Type B pancreatic cell (in vitro differentiated cells): ENCODE results near the gene CFAP107. TPM values are rescaled to one million over a fixed set of nuclear protein-coding genes. Genes with fewer than 3 reads are reported as not detected.
"Not testable (repeated sequence)": the region's sequence is repeated elsewhere in the genome, so short reads cannot be mapped to it uniquely, and the experiment has no call there.

Experiments
- DNase-seq: peaks from one replicate; pipeline ENCODE4 v3.0.0; 2021; ENCODE audit warnings: mixed read lengths; ENCODE audit not compliant: unreplicated experiment; ENCODE audit errors: extremely low spot score
- H3K27ac Mint-ChIP-seq: 2 replicates; pipeline ENCODE4 v1.8.0; 2021; ENCODE audit warnings: mild to moderate bottlenecking, mixed read lengths
- H3K27me3 Mint-ChIP-seq: 2 replicates; pipeline ENCODE4 v1.8.0; 2021; ENCODE audit warnings: mixed read lengths
- H3K36me3 Mint-ChIP-seq: 2 replicates; pipeline ENCODE4 v1.8.0; 2021; ENCODE audit warnings: mixed read lengths
- H3K4me1 Mint-ChIP-seq: one replicate; pipeline ENCODE4 v1.8.0; 2021; ENCODE audit warnings: mixed read lengths; ENCODE audit not compliant: unreplicated experiment
- H3K4me3 Mint-ChIP-seq: 2 replicates; pipeline ENCODE4 v1.8.0; 2021; ENCODE audit warnings: mild to moderate bottlenecking, mixed read lengths
- H3K9me3 Mint-ChIP-seq: 2 replicates; pipeline ENCODE4 v1.8.0; 2021; ENCODE audit warnings: mixed read lengths
- total RNA-seq: library from RNA; stranded (reverse); gene quantifications from 2 replicates; pipeline ENCODE4 v1.2.1, GENCODE V29; 2021; ENCODE audit warnings: low replicate concordance
- TF ChIP-seq, protein P1 (sequence below): fragments of 200-600 bp; sonication (generic); conservative IDR thresholded peaks from 2 replicates; pipeline ENCODE4 v1.5.0; 2021; ENCODE audit warnings: antibody characterized with exemption, mild to moderate bottlenecking

Gene CFAP107
- total RNA-seq, 1 donor from 2014 or later: 2.7 TPM

DNA sequence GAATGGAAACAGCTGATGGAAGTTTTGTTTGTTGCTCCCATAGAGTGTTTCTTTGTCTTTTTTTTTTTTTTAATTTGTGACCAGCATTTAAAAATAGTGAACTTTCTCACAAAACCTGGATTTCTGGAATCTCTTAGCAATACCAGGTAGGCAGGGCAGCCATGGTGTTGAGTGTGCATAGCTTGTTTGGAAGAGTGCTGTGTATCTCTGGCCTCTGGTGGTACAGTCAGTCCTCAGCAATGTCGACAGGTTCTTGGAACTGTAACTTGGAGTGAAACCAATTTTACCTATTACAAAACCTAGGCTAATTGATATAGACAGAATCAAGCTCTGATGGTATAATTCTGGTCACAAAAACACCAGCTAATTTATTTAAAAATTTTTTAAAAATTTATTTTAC lies 23.4 kb upstream of the CFAP107 start:
- no peak for DNase-seq
- H3K9me3 Mint-ChIP-seq: no peaks in the 10 kb centered on the region
- H3K4me1 Mint-ChIP-seq: no peaks in the 10 kb centered on the region
- peaks cover 27% of the 10 kb centered on the region for H3K27me3 Mint-ChIP-seq
- no peak overlapping the region for H3K4me3 Mint-ChIP-seq
- TF ChIP-seq, protein P1, sequence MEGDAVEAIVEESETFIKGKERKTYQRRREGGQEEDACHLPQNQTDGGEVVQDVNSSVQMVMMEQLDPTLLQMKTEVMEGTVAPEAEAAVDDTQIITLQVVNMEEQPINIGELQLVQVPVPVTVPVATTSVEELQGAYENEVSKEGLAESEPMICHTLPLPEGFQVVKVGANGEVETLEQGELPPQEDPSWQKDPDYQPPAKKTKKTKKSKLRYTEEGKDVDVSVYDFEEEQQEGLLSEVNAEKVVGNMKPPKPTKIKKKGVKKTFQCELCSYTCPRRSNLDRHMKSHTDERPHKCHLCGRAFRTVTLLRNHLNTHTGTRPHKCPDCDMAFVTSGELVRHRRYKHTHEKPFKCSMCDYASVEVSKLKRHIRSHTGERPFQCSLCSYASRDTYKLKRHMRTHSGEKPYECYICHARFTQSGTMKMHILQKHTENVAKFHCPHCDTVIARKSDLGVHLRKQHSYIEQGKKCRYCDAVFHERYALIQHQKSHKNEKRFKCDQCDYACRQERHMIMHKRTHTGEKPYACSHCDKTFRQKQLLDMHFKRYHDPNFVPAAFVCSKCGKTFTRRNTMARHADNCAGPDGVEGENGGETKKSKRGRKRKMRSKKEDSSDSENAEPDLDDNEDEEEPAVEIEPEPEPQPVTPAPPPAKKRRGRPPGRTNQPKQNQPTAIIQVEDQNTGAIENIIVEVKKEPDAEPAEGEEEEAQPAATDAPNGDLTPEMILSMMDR: no peak
- no peaks in the 10 kb centered on the region for H3K36me3 Mint-ChIP-seq
- H3K27ac Mint-ChIP-seq: no peak overlapping the region

DNA sequence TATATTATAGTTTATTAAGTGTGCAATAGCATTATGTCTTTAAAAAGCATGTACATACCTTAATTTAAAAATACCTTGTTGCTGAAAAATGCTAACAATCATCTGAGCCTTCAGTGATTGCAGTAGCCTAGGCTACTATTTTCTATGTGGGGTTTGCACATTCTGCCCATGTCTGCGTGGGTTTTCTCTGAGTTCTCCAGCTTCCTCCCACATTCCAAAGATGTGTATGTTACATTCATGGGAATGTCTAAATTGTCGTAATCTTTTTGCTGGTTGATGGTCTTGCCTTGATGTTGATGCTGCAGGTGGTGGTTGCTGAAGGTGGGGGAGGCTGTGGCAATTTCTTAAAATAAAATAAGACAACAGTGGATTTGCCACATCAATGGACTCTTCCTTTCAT lies 17.6 kb upstream of the CFAP107 start:
- DNase-seq: no peak
- Mint-ChIP-seq H3K36me3 (no peaks in the 10 kb centered on the region), H3K27me3 (peaks cover 47% of the 10 kb centered on the region), H3K4me1 (no peaks in the 10 kb centered on the region), H3K9me3 (peaks cover 5% of the 10 kb centered on the region), H3K27ac (no peak overlapping the region), H3K4me3 (no peak overlapping the region)
- TF ChIP-seq, protein P1: no peak

DNA sequence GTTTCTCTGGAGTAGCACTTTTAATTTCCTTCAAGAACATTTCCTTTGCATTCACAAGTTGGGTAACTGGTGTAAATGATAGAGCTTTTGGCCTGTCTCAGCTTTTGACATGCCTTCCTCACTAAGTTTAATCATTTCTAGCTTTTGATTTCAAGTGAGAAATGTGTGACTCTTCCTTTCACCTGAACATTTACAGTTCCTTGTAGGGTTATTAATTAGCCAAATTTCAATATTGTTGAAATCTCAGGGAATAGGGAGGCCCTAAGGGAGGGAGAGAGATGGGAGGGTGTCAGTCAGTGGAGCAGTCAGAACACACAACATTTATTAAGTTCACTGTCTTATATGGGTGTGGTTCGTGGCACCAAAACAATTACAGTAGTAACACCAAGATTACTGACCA lies 15.8 kb upstream of the CFAP107 start:
- H3K36me3 Mint-ChIP-seq: no peaks in the 10 kb centered on the region
- H3K27ac Mint-ChIP-seq: no peak overlapping the region
- H3K4me3 Mint-ChIP-seq: no peak overlapping the region
- H3K9me3 Mint-ChIP-seq: peaks cover 5% of the 10 kb centered on the region
- peaks cover 49% of the 10 kb centered on the region for H3K27me3 Mint-ChIP-seq
- TF ChIP-seq, protein P1: no peak
- no peaks in the 10 kb centered on the region for H3K4me1 Mint-ChIP-seq
- no peak for DNase-seq

DNA sequence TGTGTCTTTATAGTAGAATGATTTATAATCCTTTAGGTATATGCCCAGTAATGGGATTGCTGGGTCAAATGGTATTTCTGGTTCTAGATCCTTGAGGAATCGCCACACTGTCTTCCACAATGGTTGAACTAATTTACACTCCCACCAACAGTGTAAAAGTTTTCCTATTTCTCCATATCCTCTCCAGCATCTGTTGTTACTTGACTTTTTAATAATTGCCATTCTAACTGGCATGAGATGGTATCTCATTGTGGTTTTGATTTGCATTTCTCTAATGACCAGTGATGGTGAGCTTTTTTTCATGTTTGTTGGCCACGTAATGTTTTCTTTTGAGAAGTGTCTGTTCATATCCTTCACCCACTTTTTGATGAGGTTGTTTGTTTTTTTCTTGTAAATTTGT lies 14.9 kb upstream of the CFAP107 start:
- not testable (repeated sequence) for DNase-seq, H3K36me3 Mint-ChIP-seq, H3K9me3 Mint-ChIP-seq, H3K4me3 Mint-ChIP-seq, H3K27ac Mint-ChIP-seq, H3K4me1 Mint-ChIP-seq
- peaks cover 44% of the 10 kb centered on the region for H3K27me3 Mint-ChIP-seq

DNA sequence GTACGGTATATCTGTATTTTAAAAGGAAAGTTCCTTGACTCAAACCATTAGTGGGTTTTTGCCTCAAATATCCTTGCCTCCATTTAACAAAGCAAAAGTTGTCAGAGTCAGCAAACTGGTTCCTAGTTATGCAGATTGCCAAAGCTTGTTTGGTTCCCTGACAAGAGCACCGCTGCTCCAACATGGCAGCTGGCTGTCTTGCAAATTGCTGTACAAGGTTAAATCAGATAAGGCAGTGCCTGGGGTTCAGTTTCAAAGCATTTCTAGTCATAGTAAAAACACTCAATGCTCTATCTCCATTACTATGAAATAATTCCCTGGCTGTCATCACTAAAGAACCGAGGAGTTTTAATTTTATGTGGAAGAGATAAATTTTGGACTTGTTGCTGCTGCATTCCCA lies 11.3 kb upstream of the CFAP107 start:
- peaks cover 5% of the 10 kb centered on the region for H3K9me3 Mint-ChIP-seq
- no peaks in the 10 kb centered on the region for H3K4me1 Mint-ChIP-seq
- TF ChIP-seq, protein P1: no peak
- H3K27ac Mint-ChIP-seq: no peak overlapping the region
- H3K27me3 Mint-ChIP-seq: peaks cover 39% of the 10 kb centered on the region
- H3K36me3 Mint-ChIP-seq: no peaks in the 10 kb centered on the region
- DNase-seq: no peak
- H3K4me3 Mint-ChIP-seq: no peak overlapping the region

DNA sequence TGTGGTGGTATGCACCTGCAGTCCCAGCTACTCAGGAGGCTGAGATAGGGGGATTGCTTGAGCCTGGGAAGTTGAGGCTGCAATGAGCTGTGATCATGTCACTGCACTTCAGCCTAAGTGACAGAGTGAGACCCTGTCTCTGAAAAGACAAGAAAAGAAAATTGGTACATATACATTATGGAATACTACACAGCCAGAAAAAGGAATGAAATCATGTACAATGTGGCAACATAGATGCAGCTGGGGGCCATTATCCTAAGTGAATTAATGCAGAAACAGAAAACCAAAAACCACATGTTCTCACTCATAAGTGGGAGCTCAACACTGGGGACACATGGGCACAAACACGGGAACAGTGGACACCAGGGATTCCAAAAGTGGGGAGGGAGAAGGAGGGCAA lies 7.1 kb upstream of the CFAP107 start:
- H3K36me3 Mint-ChIP-seq: no peaks in the 10 kb centered on the region
- H3K9me3 Mint-ChIP-seq: no peaks in the 10 kb centered on the region
- no peak overlapping the region for H3K4me3 Mint-ChIP-seq
- no peak overlapping the region for H3K27ac Mint-ChIP-seq
- DNase-seq: no peak
- H3K4me1 Mint-ChIP-seq: no peaks in the 10 kb centered on the region
- TF ChIP-seq, protein P1: no peak
- peaks cover 18% of the 10 kb centered on the region for H3K27me3 Mint-ChIP-seq
